ENCODE measurements around the gene MCL1.

MCL1 gene

GRCh38 chr1:150563340-150564038 is 15.9 kb downstream of the MCL1 start:
- Histone ChIP-seq H3K9ac (ENCODE audit: low read length) (peak overlapping the region; percentile 70), H4K20me1 (ENCODE audit: low read depth, low read length) (no peaks in the 10 kb centered on the region), H3K4me2 (ENCODE audit: low read depth, low read length, poor library complexity, severe bottlenecking) (peak overlapping the region; percentile 97), H3K27ac (ENCODE audit: low read depth, low read length) (peak overlapping the region; percentile 99), H3K9me3 (ENCODE audit: insufficient read depth, low read length) (no peaks in the 10 kb centered on the region), H3K79me2 (ENCODE audit: insufficient read depth, low read length) (peaks cover 15% of the 10 kb centered on the region; the same call in 1 of the 2 replicates), H3K27me3 (ENCODE audit: low read length) (no peaks in the 10 kb centered on the region), H2AFZ (ENCODE audit: low read depth, low read length, severe bottlenecking) (no peak overlapping the region), H3K36me3 (ENCODE audit: low read length) (no peaks in the 10 kb centered on the region), H3K9me2 (replicated peaks; ENCODE audit: insufficient read depth, low read length) (no peaks in the 10 kb centered on the region), H3F3A (ENCODE audit: insufficient read depth) (peaks cover 77% of the 10 kb centered on the region), H3K4me3 (ENCODE audit: insufficient read depth, low read length, poor library complexity, severe bottlenecking) (peak overlapping the region; percentile 42)
- no peak for TF ChIP-seq CTCF (IDR thresholded peaks at IDR 0.05; ENCODE audit: insufficient read depth, low read length, poor library complexity, severe bottlenecking)
- TF ChIP-seq EZH2phosphoT487 (conservative IDR thresholded peaks at IDR 0.05; ENCODE audit: low read length): no peak

- peak overlapping the region; percentile 56 for H3K4me3 ChIP-seq (ENCODE audit: insufficient read depth, low read length, poor library complexity, severe bottlenecking)
- H3K4me2 ChIP-seq (ENCODE audit: low read depth, low read length, poor library complexity, severe bottlenecking): peak overlapping the region; percentile 97
- H3K9me2 ChIP-seq (replicated peaks; ENCODE audit: insufficient read depth, low read length): no peaks in the 10 kb centered on the region
- no peaks in the 10 kb centered on the region for H3K9me3 ChIP-seq (ENCODE audit: insufficient read depth, low read length)
- no peaks in the 10 kb centered on the region for H3K27me3 ChIP-seq (ENCODE audit: low read length)
- no peak for TF ChIP-seq CTCF (IDR thresholded peaks at IDR 0.05; ENCODE audit: insufficient read depth, low read length, poor library complexity, severe bottlenecking)
- TF ChIP-seq EZH2phosphoT487 (conservative IDR thresholded peaks at IDR 0.05; ENCODE audit: low read length): no peak
- no peaks in the 10 kb centered on the region for H4K20me1 ChIP-seq (ENCODE audit: low read depth, low read length)
- H3K9ac ChIP-seq (ENCODE audit: low read length): peak overlapping the region; percentile 70
- H2AFZ ChIP-seq (ENCODE audit: low read depth, low read length, severe bottlenecking): no peak overlapping the region
- H3K79me2 ChIP-seq (ENCODE audit: insufficient read depth, low read length): peaks cover 15% of the 10 kb centered on the region; the same call in 1 of the 2 replicates
- no peaks in the 10 kb centered on the region for H3K36me3 ChIP-seq (ENCODE audit: low read length)
- H3F3A ChIP-seq (ENCODE audit: insufficient read depth): peaks cover 69% of the 10 kb centered on the region
- H3K27ac ChIP-seq (ENCODE audit: low read depth, low read length): peak overlapping the region; percentile 99
Observed at GRCh38 chr1:150562446-150563339, 16.7 kb downstream of the MCL1 start.

GRCh38 chr1:150561974-150562445 is 17.4 kb downstream of the MCL1 start:
- Histone ChIP-seq H3K9ac (ENCODE audit: low read length) (peak overlapping the region; percentile 70), H4K20me1 (ENCODE audit: low read depth, low read length) (no peaks in the 10 kb centered on the region), H3K9me3 (ENCODE audit: insufficient read depth, low read length) (no peaks in the 10 kb centered on the region), H3K79me2 (ENCODE audit: insufficient read depth, low read length) (peaks cover 15% of the 10 kb centered on the region; the same call in 1 of the 2 replicates), H3F3A (ENCODE audit: insufficient read depth) (peaks cover 62% of the 10 kb centered on the region), H3K4me3 (ENCODE audit: insufficient read depth, low read length, poor library complexity, severe bottlenecking) (peak overlapping the region; percentile 56), H3K27ac (ENCODE audit: low read depth, low read length) (peak overlapping the region; percentile 99), H3K36me3 (ENCODE audit: low read length) (no peaks in the 10 kb centered on the region), H3K4me2 (ENCODE audit: low read depth, low read length, poor library complexity, severe bottlenecking) (peak overlapping the region; percentile 97), H3K27me3 (ENCODE audit: low read length) (no peaks in the 10 kb centered on the region), H3K9me2 (replicated peaks; ENCODE audit: insufficient read depth, low read length) (no peaks in the 10 kb centered on the region), H2AFZ (ENCODE audit: low read depth, low read length, severe bottlenecking) (peak overlapping the region; percentile 69)
- no peak for TF ChIP-seq CTCF (IDR thresholded peaks at IDR 0.05; ENCODE audit: insufficient read depth, low read length, poor library complexity, severe bottlenecking)
- TF ChIP-seq EZH2phosphoT487 (conservative IDR thresholded peaks at IDR 0.05; ENCODE audit: low read length): no peak

All from SU-DHL-6 (cell line).